Activated T-cell treated with anti-CD3 and anti-CD28 coated beads, Interleukin-2, amount 50 U/mL, for 4 hours (primary cell): Measurements from ENCODE around the gene TMEM161A. TPM values are rescaled to one million over a fixed set of nuclear protein-coding genes. Genes with fewer than 3 reads are reported as not detected.
"Not testable (repeated sequence)": the region's sequence is repeated elsewhere in the genome, so short reads cannot be mapped to it uniquely, and the experiment has no call there.

ENCODE experiments used
- ATAC-seq, 2 donors: fragments of 200-7000 bp; cut with Tn5 transposase; one replicate each; pipeline ENCODE4 v1.10.0; 2021
- DNase-seq: peaks from one replicate; pipeline ENCODE4 v3.0.0-alpha.2; 2020
- H3K27me3 Mint-ChIP-seq: one replicate; pipeline ENCODE4 v1.8.0; 2021; ENCODE audit warnings: low read depth, mixed read lengths
- H3K36me3 Mint-ChIP-seq: one replicate; pipeline ENCODE4 v1.8.0; 2022; ENCODE audit warnings: mixed read lengths; ENCODE audit not compliant: insufficient read depth
- H3K4me1 Mint-ChIP-seq: one replicate; pipeline ENCODE4 v1.8.0; 2021; ENCODE audit warnings: low read depth, mixed read lengths
- H3K4me3 Mint-ChIP-seq: one replicate; pipeline ENCODE4 v1.8.0; 2021; ENCODE audit warnings: mild to moderate bottlenecking, moderate library complexity, mixed read lengths
- H3K9me3 Mint-ChIP-seq: one replicate; pipeline ENCODE4 v1.8.0; 2021; ENCODE audit warnings: mixed read lengths
- total RNA-seq, 3 donors: library from RNA; stranded (reverse); gene quantifications; one replicate each; pipeline ENCODE4 v1.2.1, GENCODE V29; 2021

TMEM161A gene
- total RNA-seq, 3 donors from 2014 or later = 42.3 to 43.2 (median 43.1) TPM

GRCh38 chr19:19120308-19121231 is 17.7 kb downstream of the TMEM161A start:
- Mint-ChIP-seq H3K4me3 (no peak overlapping the region), H3K4me1 (no peaks in the 10 kb centered on the region), H3K9me3 (peaks cover 7% of the 10 kb centered on the region), H3K36me3 (peaks cover 27% of the 10 kb centered on the region), H3K27me3 (no peaks in the 10 kb centered on the region)
- ATAC-seq (peak; percentile 38 to 65), DNase-seq (no peak)

DNA sequence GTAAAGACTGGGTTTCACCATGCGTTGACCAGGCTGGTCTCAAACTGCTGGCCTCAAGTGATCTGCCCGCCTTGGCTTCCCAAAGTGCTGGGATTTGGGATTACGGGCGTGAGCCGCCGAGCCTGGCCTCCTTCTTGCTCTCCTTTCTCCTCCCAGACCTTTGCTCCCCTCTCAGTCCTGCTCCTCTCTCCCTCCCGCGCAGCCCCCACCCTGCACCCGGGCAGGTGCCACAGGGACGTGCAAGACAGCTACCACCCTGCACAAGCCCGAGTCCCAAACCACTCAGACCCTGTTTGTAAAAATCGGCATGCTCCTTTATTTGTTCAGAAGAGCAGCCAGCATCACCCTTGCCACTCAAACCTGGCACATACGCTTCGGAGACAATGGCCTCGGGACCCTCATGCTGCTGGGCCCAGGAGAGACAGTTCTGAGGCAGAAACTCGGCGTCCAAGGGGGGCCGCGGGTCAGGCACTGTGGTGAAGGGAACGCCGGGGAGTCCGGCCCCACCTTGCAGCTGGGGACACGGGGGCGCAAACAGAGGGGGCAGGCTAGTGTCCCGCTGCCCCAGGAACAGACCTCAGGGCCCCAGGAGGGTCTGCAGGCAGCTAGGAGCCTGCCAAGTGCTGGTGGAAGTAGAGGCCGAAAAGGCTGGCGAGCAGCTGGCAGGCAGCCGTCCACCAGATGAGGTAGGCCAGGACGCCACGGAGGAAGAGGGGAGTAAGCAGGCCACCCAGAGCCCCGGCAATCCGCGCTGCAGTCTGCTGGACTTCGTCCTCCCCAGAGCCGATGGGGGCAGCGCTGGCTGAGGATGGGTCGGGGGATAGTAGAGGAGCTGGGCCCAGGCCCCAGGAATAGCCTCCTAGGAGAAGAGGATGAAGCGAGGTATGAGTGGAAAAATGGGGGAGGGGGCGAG is 18.7 kb downstream of the TMEM161A start:
- ATAC-seq (no peak), DNase-seq (no peak)
- Mint-ChIP-seq H3K36me3 (peaks cover 27% of the 10 kb centered on the region), H3K4me3 (no peak overlapping the region), H3K4me1 (no peaks in the 10 kb centered on the region), H3K9me3 (peaks cover 7% of the 10 kb centered on the region), H3K27me3 (no peaks in the 10 kb centered on the region)

- no peaks in the 10 kb centered on the region for H3K27me3 Mint-ChIP-seq
- peak in 1 of 2 donors; percentile 58 for ATAC-seq
- H3K9me3 Mint-ChIP-seq = no peaks in the 10 kb centered on the region
- no peak overlapping the region for H3K4me3 Mint-ChIP-seq
- no peaks in the 10 kb centered on the region for H3K4me1 Mint-ChIP-seq
- DNase-seq = peak; percentile 47
- H3K36me3 Mint-ChIP-seq = peaks cover 9% of the 10 kb centered on the region
Measured at GRCh38 chr19:19115954-19116353, 22.3 kb downstream of the TMEM161A start.

DNA sequence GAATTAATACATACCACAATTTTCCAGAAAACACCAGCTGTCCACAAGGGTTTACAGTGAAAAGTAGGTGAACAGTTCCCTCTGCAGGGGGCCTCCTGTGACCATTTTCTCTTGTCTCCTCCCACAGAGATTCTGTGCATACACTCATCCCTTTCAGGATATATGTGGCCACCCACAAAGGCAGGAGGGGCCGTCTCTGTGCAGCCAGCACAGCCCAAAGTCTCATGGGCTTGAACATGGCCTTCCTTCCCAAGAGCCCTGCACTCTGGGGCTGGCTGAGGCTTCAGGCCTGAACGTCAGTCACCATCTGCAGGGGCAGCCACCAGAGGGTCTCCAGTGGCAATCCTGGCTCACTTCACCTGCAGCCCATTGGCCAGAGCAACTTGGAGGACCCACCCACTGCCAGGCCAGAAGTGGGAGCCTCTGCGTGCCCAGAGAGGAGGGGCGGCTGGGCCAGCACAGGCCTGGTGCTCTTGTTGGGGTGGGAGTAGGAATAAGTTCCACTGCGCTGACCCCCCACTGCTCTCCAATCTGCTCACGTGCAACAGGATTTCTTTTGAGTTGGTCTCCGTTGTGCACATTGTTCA is 25.1 kb downstream of the TMEM161A start:
- Mint-ChIP-seq H3K36me3 (peaks cover 2% of the 10 kb centered on the region), H3K9me3 (no peaks in the 10 kb centered on the region), H3K4me3 (no peak overlapping the region), H3K4me1 (peaks cover 1% of the 10 kb centered on the region), H3K27me3 (no peaks in the 10 kb centered on the region)
- DNase-seq (no peak), ATAC-seq (no peak)

DNA sequence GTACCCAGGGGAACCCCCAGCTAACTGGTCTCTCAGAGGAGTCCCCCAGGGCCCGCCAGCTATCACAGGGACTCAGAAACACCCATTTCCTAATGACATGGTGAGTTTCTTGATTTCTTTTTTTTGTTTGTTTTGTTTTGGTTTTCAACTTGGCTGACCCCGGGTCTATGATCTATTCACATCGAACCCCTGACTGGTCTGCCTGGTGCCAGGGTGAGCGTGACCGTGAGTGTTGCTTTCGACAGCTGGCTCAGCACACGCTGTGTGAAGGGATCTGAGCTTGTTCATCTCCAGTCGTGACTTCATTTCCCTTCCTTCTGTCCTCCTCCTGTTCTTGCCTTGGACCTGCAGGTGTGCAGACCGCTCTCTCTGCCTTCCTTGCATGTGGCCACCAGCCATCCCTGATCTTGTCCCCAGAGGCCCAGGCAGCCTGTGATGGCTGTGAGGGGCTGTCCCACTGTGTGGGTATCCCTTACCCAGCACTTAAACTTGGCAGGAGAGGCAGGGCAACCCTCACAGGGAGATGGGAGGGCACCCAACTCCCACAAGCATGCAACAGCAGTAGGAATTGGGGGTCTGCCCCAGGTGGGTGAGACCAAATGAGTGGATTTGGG is 26.2 kb downstream of the TMEM161A start:
- ATAC-seq (no peak), DNase-seq (no peak)
- Mint-ChIP-seq H3K4me3 (no peak overlapping the region), H3K27me3 (no peaks in the 10 kb centered on the region), H3K9me3 (no peaks in the 10 kb centered on the region), H3K36me3 (peaks cover 2% of the 10 kb centered on the region), H3K4me1 (peaks cover 1% of the 10 kb centered on the region)

- Mint-ChIP-seq H3K27me3 (no peaks in the 10 kb centered on the region), H3K9me3 (no peaks in the 10 kb centered on the region), H3K4me3 (no peak overlapping the region), H3K4me1 (peaks cover 1% of the 10 kb centered on the region), H3K36me3 (peaks cover 2% of the 10 kb centered on the region)
- DNase-seq (no peak), ATAC-seq (peak in 1 of 2 donors; percentile 7)
Measured at GRCh38 chr19:19111136-19111835, 27.0 kb downstream of the TMEM161A start.

- no peaks in the 10 kb centered on the region for H3K27me3 Mint-ChIP-seq
- peaks cover 2% of the 10 kb centered on the region for H3K36me3 Mint-ChIP-seq
- no peak overlapping the region for H3K4me3 Mint-ChIP-seq
- H3K4me1 Mint-ChIP-seq = peaks cover 1% of the 10 kb centered on the region
- H3K9me3 Mint-ChIP-seq = no peaks in the 10 kb centered on the region
- peak; percentile 66 to 76 for ATAC-seq
- DNase-seq = no peak
Measured at GRCh38 chr19:19110410-19111135, 27.7 kb downstream of the TMEM161A start.

DNA sequence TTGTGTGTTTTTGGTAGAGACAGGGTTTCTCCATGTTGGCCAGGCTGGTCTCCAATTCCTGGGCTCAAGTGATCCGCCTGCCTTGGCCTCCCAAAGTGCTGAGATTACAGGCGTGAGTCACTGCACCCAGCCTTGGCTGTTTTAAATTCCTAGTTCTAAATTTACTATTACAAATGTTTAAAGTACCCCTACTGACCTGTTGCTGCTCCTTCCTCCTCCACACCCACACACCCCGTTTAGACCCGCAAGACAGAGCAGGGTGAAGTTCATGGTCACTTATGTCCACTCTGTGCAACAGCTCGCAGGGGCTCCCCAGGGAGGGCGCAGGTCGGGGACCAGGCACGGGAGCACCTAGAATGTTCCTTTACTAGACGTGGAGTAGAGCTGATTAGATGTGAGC is 28.7 kb downstream of the TMEM161A start:
- H3K36me3 Mint-ChIP-seq = peaks cover 2% of the 10 kb centered on the region
- H3K9me3 Mint-ChIP-seq = no peaks in the 10 kb centered on the region
- no peak for ATAC-seq
- no peak overlapping the region for H3K4me3 Mint-ChIP-seq
- DNase-seq = no peak
- no peaks in the 10 kb centered on the region for H3K27me3 Mint-ChIP-seq
- peaks cover 1% of the 10 kb centered on the region for H3K4me1 Mint-ChIP-seq

- Mint-ChIP-seq H3K36me3 (peaks cover 2% of the 10 kb centered on the region), H3K27me3 (no peaks in the 10 kb centered on the region), H3K9me3 (no peaks in the 10 kb centered on the region), H3K4me3 (no peak overlapping the region), H3K4me1 (peaks cover 1% of the 10 kb centered on the region)
- DNase-seq (no peak), ATAC-seq (no peak)
Measured at GRCh38 chr19:19107654-19108053, 30.6 kb downstream of the TMEM161A start.

GRCh38 chr19:19106938-19107337 is 31.3 kb downstream of the TMEM161A start:
- not testable (repeated sequence) for H3K27me3 Mint-ChIP-seq, H3K9me3 Mint-ChIP-seq, H3K4me1 Mint-ChIP-seq, DNase-seq, H3K4me3 Mint-ChIP-seq, H3K36me3 Mint-ChIP-seq, ATAC-seq

DNA sequence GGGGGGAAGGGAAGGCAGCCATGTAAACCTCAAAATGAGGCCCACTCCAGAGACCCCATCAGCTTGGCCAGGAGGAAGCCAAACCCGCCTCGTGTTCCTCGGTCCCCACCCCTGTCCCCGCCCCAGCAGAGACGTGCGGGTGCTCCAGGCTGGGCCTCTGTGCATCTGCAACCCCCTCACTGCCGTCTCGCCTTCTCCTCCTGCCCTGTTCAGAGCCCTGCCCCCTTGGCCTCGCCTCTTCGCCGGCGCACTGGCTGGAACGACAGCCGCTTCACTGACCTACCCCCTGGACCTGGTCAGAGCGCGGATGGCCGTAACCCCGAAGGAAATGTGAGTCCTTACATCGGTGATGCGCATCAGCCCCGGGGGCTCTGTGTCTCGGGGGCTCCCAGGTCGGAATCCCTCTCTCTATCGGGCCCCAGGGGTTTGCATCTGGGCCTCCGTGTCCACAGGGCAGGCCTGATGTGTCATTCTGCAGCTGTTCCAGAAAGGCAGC is 32.2 kb downstream of the TMEM161A start:
- Mint-ChIP-seq H3K4me3 (no peak overlapping the region), H3K9me3 (no peaks in the 10 kb centered on the region), H3K4me1 (peaks cover 1% of the 10 kb centered on the region), H3K27me3 (no peaks in the 10 kb centered on the region), H3K36me3 (peaks cover 2% of the 10 kb centered on the region)
- DNase-seq (no peak), ATAC-seq (no peak)

DNA sequence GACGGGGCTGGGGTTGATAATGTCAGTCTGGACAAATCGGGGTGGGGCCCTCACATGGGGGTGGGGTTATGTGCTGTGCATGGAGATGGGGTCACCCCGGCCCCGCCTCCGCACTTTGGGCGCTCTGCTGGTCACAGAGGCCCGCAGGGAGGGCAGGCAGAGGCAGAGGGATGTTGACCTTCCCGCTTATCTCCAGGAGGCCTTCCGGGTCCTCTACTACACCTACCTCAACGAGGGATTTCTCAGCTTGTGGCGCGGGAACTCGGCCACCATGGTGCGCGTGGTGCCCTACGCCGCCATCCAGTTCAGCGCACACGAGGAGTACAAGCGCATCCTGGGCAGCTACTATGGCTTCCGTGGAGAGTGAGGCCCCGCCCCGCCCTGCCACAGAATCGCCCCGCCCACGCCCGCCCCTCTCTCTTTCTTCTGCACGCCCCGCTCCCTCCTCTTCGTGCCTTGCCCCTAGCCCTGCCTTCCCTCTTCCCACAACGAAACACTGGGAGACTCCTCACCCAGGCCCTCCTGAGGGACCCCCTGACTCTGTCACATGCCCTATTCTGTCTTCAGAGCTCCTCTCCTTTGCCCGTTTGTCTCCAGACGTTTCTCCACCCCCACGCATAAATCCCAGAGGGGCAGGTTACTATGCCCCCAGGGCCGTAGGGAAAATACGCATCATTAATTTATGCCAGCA is 32.8 kb downstream of the TMEM161A start:
- peaks cover 2% of the 10 kb centered on the region for H3K36me3 Mint-ChIP-seq
- DNase-seq = no peak
- no peaks in the 10 kb centered on the region for H3K27me3 Mint-ChIP-seq
- no peaks in the 10 kb centered on the region for H3K9me3 Mint-ChIP-seq
- peaks cover 1% of the 10 kb centered on the region for H3K4me1 Mint-ChIP-seq
- H3K4me3 Mint-ChIP-seq = no peak overlapping the region
- ATAC-seq = no peak
